Tracheal epithelial cell (primary cell): Measurements from ENCODE around the gene MTHFS. TPM values are rescaled to one million over a fixed set of nuclear protein-coding genes. Genes with fewer than 3 reads are reported as not detected.

Experiments
- total RNA-seq: library from RNA; depleted of rRNA; stranded (reverse); fragments of >200 nt; gene quantifications from 2 replicates; pipeline ENCODE4 v1.2.1, GENCODE V29; 2014

The MTHFS gene
- 19.8 and 21.3 TPM in 2 replicates for total RNA-seq

DNA sequence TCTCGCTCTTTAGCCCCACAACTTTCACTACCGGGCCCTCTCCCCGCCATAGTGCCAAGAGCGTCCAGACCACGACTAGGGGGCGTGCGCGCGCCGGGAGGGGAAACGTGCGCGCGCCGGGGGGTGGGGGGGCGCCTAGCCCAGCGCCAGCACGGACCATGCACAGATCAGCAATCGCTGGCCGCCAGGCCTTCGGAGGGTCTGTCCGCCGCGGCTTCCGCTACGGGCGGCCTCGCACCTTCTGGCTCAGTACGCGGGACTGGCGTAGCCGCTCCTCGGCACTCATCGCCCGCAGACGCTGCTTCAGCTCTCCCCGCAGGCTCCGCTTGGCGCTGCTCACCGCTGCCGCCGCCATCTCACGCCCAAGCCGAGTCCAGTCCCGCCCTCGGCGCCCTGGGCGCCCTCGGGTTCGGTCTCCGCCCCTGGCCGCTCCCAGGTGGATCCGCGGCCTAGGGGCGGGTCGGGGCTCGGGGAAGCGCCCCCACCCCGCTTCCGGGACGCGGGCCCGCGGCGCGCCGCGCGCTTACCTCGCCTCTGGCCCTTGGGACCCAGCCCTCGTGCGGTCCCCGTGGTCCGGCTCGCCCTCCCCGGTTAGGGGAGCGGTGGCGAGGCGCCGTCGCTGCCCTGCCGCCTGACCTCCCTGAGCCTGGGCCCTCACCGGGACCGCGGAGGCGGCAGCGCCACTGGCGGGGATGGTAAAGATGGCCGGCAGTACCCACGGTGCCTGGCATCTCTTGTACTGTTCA is at the start of gene MTHFS:
MTHFS (minus strand) TSS at position 381 of the 746 bp plus-strand sequence; CDS start at position 355, 26 bp downstream.

Other genes with a start within 250 kb of the MTHFS start
- 24.8 TPM in 1 of 2 replicates, not detected in the other for gene BCL2A1, start 74.2 kb upstream of the MTHFS start, total RNA-seq
- 140 and 176 TPM in 2 replicates for gene ZFAND6, start 162.7 kb upstream of the MTHFS start, total RNA-seq